HCT116 (cell line): Measurements from ENCODE around the gene SPPL2B. TPM values are rescaled to one million over a fixed set of nuclear protein-coding genes. Genes with fewer than 3 reads are reported as not detected.

ENCODE experiments used
- ATAC-seq: fragments of 200-7000 bp; cut with Tn5 transposase; 2 replicates; pipeline ENCODE4 v1.9.1; 2020; ENCODE audit warnings: mild to moderate bottlenecking, moderate library complexity
- BruUV-seq: library from RNA; stranded (reverse); fragments of 400-500 nt; replicated peaks from 2 replicates; lab custom pipeline; 2021; lab: Mats Ljungman, UMichigan
- CTCF ChIA-PET: fragments of 300-600 bp; sonication (Branson Sonifier 250); formaldehyde crosslinking; loops from one replicate; lab custom pipeline; 2021; ENCODE audit warnings: antibody characterized with exemption; lab: Charles Lee
- POLR2A ChIA-PET: fragments of 300-600, 350-600 bp; sonication (Branson Sonifier 250); formaldehyde crosslinking; loops from one replicate; lab custom pipeline; 2021; ENCODE audit warnings: antibody characterized with exemption; lab: Charles Lee
- RAD21 ChIA-PET, 2 experiments: fragments of 300-600 bp; sonication (Branson Sonifier 250); formaldehyde crosslinking; loops; one replicate each; lab custom pipeline; 2023; ENCODE audit warnings: low total read pairs in 2 of 2; ENCODE audit not compliant: uncharacterized antibody in 2 of 2, unreplicated experiment in 2 of 2, low non-redundant PET in 1 of 2; lab: Charles Lee
- DNase-seq: peaks from one replicate; pipeline ENCODE4 v3.0.0-alpha.2; 2010; ENCODE audit warnings: low read depth, low spot score
- H2AFZ ChIP-seq: fragments of 200-600 bp; shearing (Covaris generic), sonication (generic); 2 replicates; pipeline ENCODE4 v1.6.1; 2017; ENCODE audit warnings: low read depth, mixed run types, mixed read lengths, antibody characterized with exemption, low read length; ENCODE audit not compliant: poor library complexity, severe bottlenecking
- H3K27ac ChIP-seq: 2 replicates; pipeline ENCODE4 v1.5.1; 2012; ENCODE audit warnings: low read depth, low read length
- H3K27me3 ChIP-seq: fragments of 200-600 bp; sonication (generic); 2 replicates; pipeline ENCODE4 v1.6.1; 2016; ENCODE audit warnings: mixed run types, low read length, mixed read lengths; ENCODE audit not compliant: insufficient read depth
- H3K36me3 ChIP-seq, 2 experiments: fragments of 200-500 bp in 1 of 2; fragments of 200-600 bp in 1 of 2; sonication (Bioruptor generic) in 1 of 2; sonication (generic) in 1 of 2; 2 replicates each; pipeline versions ENCODE4 v1.5.1 to v1.6.1; 2014 to 2016; ENCODE audit warnings: low read length in 2 of 2, inconsistent platforms in 1 of 2, mixed read lengths in 1 of 2, mixed run types in 1 of 2; ENCODE audit not compliant: insufficient read depth in 2 of 2, control insufficient read depth in 1 of 2
- H3K4me1 ChIP-seq, 2 experiments: fragments of 200-600 bp in 1 of 2; sonication (generic) in 1 of 2; 2 replicates each; pipeline versions ENCODE4 v1.5.1 to v1.6.1; 2012 to 2017; ENCODE audit warnings: low read length in 2 of 2, inconsistent platforms in 1 of 2, mild to moderate bottlenecking in 1 of 2, mixed read lengths in 1 of 2, mixed run types in 1 of 2, moderate library complexity in 1 of 2; ENCODE audit not compliant: insufficient read depth in 2 of 2, control insufficient read depth in 1 of 2
- H3K4me2 ChIP-seq: fragments of 200-600 bp; sonication (generic); 2 replicates; pipeline ENCODE4 v1.6.1; 2017; ENCODE audit warnings: mixed run types, low read length, mixed read lengths
- H3K4me3 ChIP-seq, 2 experiments: fragments of 200-600 bp in 1 of 2; sonication (generic) in 1 of 2; replicated peaks in 1 of 2; 2 replicates each; pipeline ENCODE4 v1.5.1; 2011 to 2016; ENCODE audit warnings: low read length in 2 of 2, control low read depth in 1 of 2, low read depth in 1 of 2, mild to moderate bottlenecking in 1 of 2, mixed read lengths in 1 of 2, mixed run types in 1 of 2
- H3K79me2 ChIP-seq: fragments of 200-600 bp; sonication (generic); 2 replicates; pipeline ENCODE4 v1.6.1; 2017; ENCODE audit warnings: mild to moderate bottlenecking, mixed run types, low read length, moderate library complexity, mixed read lengths; ENCODE audit not compliant: insufficient read depth
- H3K9ac ChIP-seq: fragments of 200-600 bp; sonication (generic); 2 replicates; pipeline ENCODE4 v1.6.1; 2016; ENCODE audit warnings: low read length, mixed read lengths
- H3K9me2 ChIP-seq: fragments of 200-600 bp; sonication (generic), shearing (Covaris generic); 2 replicates; pipeline ENCODE4 v1.6.1; 2017; ENCODE audit warnings: mixed run types, mild to moderate bottlenecking, moderate library complexity; ENCODE audit not compliant: insufficient read depth
- H3K9me3 ChIP-seq, 2 experiments: fragments of 200-500 bp in 1 of 2; fragments of 200-600 bp in 1 of 2; sonication (Bioruptor generic) in 1 of 2; sonication (generic) in 1 of 2; 2 replicates each; pipeline ENCODE4 v1.6.1; 2014 to 2017; ENCODE audit warnings: low read length in 2 of 2, mixed read lengths in 2 of 2, inconsistent platforms in 1 of 2, low read depth in 1 of 2, mild to moderate bottlenecking in 1 of 2, mixed run types in 1 of 2, moderate library complexity in 1 of 2; ENCODE audit not compliant: control insufficient read depth in 1 of 2, insufficient read depth in 1 of 2
- H4K20me1 ChIP-seq: fragments of 200-600 bp; sonication (generic), shearing (Covaris generic); 2 replicates; pipeline ENCODE4 v1.6.1; 2017; ENCODE audit warnings: mixed run types, mild to moderate bottlenecking, moderate library complexity; ENCODE audit not compliant: insufficient read depth
- CEBPB ChIP-seq: IDR thresholded peaks from 2 replicates; pipeline ENCODE4 v1.6.1; 2012; ENCODE audit warnings: low read depth
- POLR2AphosphoS5 ChIP-seq: IDR thresholded peaks from 2 replicates; pipeline ENCODE4 v1.6.1; 2011; ENCODE audit warnings: mild to moderate bottlenecking, low read depth, low read length, moderate library complexity
- SIN3A ChIP-seq: IDR thresholded peaks from 2 replicates; pipeline ENCODE4 v1.6.1; 2012; ENCODE audit warnings: low read depth
- SP1 ChIP-seq: IDR thresholded peaks from 2 replicates; pipeline ENCODE4 v1.6.1; 2012; ENCODE audit warnings: low read depth
- intact Hi-C: fragments of 100-400 bp; cut with micrococcal nuclease; formaldehyde crosslinking; loops from 2 replicates; pipeline ENCODE4 v1.10.0; 2022
- total RNA-seq: library from RNA; stranded (reverse); gene quantifications from one replicate; pipeline ENCODE4 v1.2.1, GENCODE V29; 2021; ENCODE audit not compliant: unreplicated experiment

The SPPL2B gene
- total RNA-seq, 1 experiment from 2014 or later, result 83.1 TPM

GRCh38 chr19:2320939-2321338 is 7.5 kb upstream of the SPPL2B start:
- ATAC-seq, result no peak
- H2AFZ ChIP-seq, result no peak overlapping the region
- H3K9me2 ChIP-seq, result no peaks in the 10 kb centered on the region
- intact Hi-C loops, result no loop called here
- H3K9me3 ChIP-seq, result no peaks in the 10 kb centered on the region
- H3K9ac ChIP-seq, result no peak overlapping the region
- H3K79me2 ChIP-seq, result peaks cover 9% of the 10 kb centered on the region
- POLR2A ChIA-PET, result no interaction called here
- no peaks in the 10 kb centered on the region for H4K20me1 ChIP-seq
- RAD21 ChIA-PET, result no interaction called here
- H3K36me3 ChIP-seq, result peaks cover 3 to 5% of the 10 kb centered on the region in 2 experiments; a peak in 2 of 4 replicates
- H3K4me2 ChIP-seq, result no peak overlapping the region
- CTCF ChIA-PET, result no interaction called here
- H3K4me1 ChIP-seq, result no peaks in the 10 kb centered on the region
- TF ChIP-seq POLR2AphosphoS5 (0 out of 2 replicates have a peak, but pooled peaks have one; percentile 17), SIN3A (no peak), CEBPB (no peak)
- TF ChIP-seq, all 23 proteins: peak for 1
- no peak overlapping the region for H3K4me3 ChIP-seq
- H3K27ac ChIP-seq, result no peak overlapping the region
- no peaks in the 10 kb centered on the region for H3K27me3 ChIP-seq
- DNase-seq, result no peak
- no TSS peak for BruUV-seq

- peaks cover 5 to 6% of the 10 kb centered on the region in 2 experiments; a peak in 2 of 4 replicates for H3K36me3 ChIP-seq
- ATAC-seq, result no peak
- no peaks in the 10 kb centered on the region for H3K9me2 ChIP-seq
- no peak for DNase-seq
- BruUV-seq, result no TSS peak
- H3K27ac ChIP-seq, result no peak overlapping the region
- no peak overlapping the region for H2AFZ ChIP-seq
- no peak overlapping the region for H3K9ac ChIP-seq
- no peak overlapping the region for H3K4me3 ChIP-seq
- peaks cover 17% of the 10 kb centered on the region for H3K79me2 ChIP-seq
- RAD21 ChIA-PET, result interaction anchor here in 1 of 2 experiments (0.6 kb wide), 1 partner anchor 467 kb away, joined by 3 read pairs; no protein-coding TSS in a partner anchor
- no peaks in the 10 kb centered on the region for H3K9me3 ChIP-seq
- POLR2A ChIA-PET, result no interaction called here
- intact Hi-C loops, result no loop called here
- H4K20me1 ChIP-seq, result no peaks in the 10 kb centered on the region
- H3K4me1 ChIP-seq, result no peaks in the 10 kb centered on the region; a peak in 1 of 4 replicates
- CTCF ChIA-PET, result no interaction called here
- H3K27me3 ChIP-seq, result no peaks in the 10 kb centered on the region
- TF ChIP-seq SP1 (no peak), CEBPB (no peak)
- H3K4me2 ChIP-seq, result no peak overlapping the region
These were observed 6.8 kb upstream of the SPPL2B start for GRCh38 chr19:2321565-2322283.
